AG10803 (cell line): Measurements from ENCODE around the gene PHLDB2.
"Not testable (repeated sequence)": the region's sequence is repeated elsewhere in the genome, so short reads cannot be mapped to it uniquely, and the experiment has no call there.

Source experiments
- DNase-seq: peaks from one replicate; pipeline ENCODE4 v3.0.0; 2010; ENCODE audit warnings: low read depth
- H3K4me3 ChIP-seq: 2 replicates; pipeline ENCODE4 v1.5.1; 2011; ENCODE audit warnings: mild to moderate bottlenecking, low read length, control low read depth
- CTCF ChIP-seq: conservative IDR thresholded peaks from 2 replicates; pipeline ENCODE4 v1.5.1; 2011; ENCODE audit warnings: mild to moderate bottlenecking, low read length, control low read depth, inconsistent platforms

The PHLDB2 gene

GRCh38 chr3:111859061-111859973 is at the start of gene PHLDB2:
PHLDB2 (plus strand) TSS chr3:111859265; CDS start chr3:111884078, 24,813 bp downstream.
- peak within 1 kb of the TSS; percentile 87 for H3K4me3 ChIP-seq
- DNase-seq = peak; percentile 80
- 0 out of 2 replicates have a peak, but pooled peaks have one; percentile 19 for TF ChIP-seq CTCF

- DNase-seq = peak; percentile 79
- H3K4me3 ChIP-seq = no peak overlapping the region
- TF ChIP-seq CTCF = no peak
Observed at GRCh38 chr3:111810909-111811308, 48.2 kb upstream of the PHLDB2 start.

- H3K4me3 ChIP-seq = no peak overlapping the region
- no peak for TF ChIP-seq CTCF
- DNase-seq = no peak
Observed at GRCh38 chr3:111811811-111812210, 47.3 kb upstream of the PHLDB2 start.

- no peak overlapping the region for H3K4me3 ChIP-seq
- no peak for DNase-seq
- no peak for TF ChIP-seq CTCF
Observed at GRCh38 chr3:111812701-111813100, 46.4 kb upstream of the PHLDB2 start.

GRCh38 chr3:111813441-111813840 is 45.6 kb upstream of the PHLDB2 start:
- H3K4me3 ChIP-seq = no peak overlapping the region
- no peak for TF ChIP-seq CTCF
- no peak for DNase-seq

GRCh38 chr3:111813979-111814378 is 45.1 kb upstream of the PHLDB2 start:
- no peak for DNase-seq
- H3K4me3 ChIP-seq = no peak overlapping the region
- TF ChIP-seq CTCF = no peak

- not testable (repeated sequence) for H3K4me3 ChIP-seq, DNase-seq
Observed at GRCh38 chr3:111816771-111817170, 42.3 kb upstream of the PHLDB2 start.
